B cell (primary cell): ENCODE data around the gene PHLDB3. TPM values are rescaled to one million over a fixed set of nuclear protein-coding genes. Genes with fewer than 3 reads are reported as not detected.

Source experiments
- ATAC-seq: fragments of 200-7000 bp; cut with Tn5 transposase; one replicate; pipeline ENCODE4 v1.10.0; 2021; ENCODE audit warnings: low read depth, mild to moderate bottlenecking, moderate number of reproducible peaks, moderate library complexity
- CTCF ChIA-PET: fragments of 350-600 bp; sonication (Branson Sonifier 250); formaldehyde crosslinking; loops from one replicate; lab custom pipeline; 2021; ENCODE audit warnings: antibody characterized with exemption, inconsistent platforms; lab: Charles Lee
- POLR2A ChIA-PET: fragments of 350-600 bp; sonication (Branson Sonifier 250); formaldehyde crosslinking; loops from one replicate; lab custom pipeline; 2021; ENCODE audit warnings: antibody characterized with exemption; lab: Charles Lee
- DNase-seq: peaks from one replicate; pipeline ENCODE4 v3.0.0; 2013
- H2AFZ ChIP-seq: 2 replicates; pipeline ENCODE4 v1.6.1; 2012; ENCODE audit warnings: mild to moderate bottlenecking, low read depth, low read length; ENCODE audit not compliant: insufficient read depth, poor library complexity, severe bottlenecking
- H3K27ac ChIP-seq, 2 donors: 1 replicate in 1 of 2; 2 replicates in 1 of 2; pipeline ENCODE4 v1.5.1; 2012 to 2013; ENCODE audit warnings: low read length in 2 of 2, mild to moderate bottlenecking in 2 of 2, moderate library complexity in 1 of 2
- H3K27me3 ChIP-seq, 4 experiments: fragments of 200-600 bp in 1 of 4; sonication (generic) in 1 of 4; replicated peaks in 1 of 4; 1 replicate in 2 of 4; 2 replicates in 2 of 4; pipeline versions ENCODE4 v1.6.1 to v1.7.0; 2013 to 2016; ENCODE audit warnings: low read length in 3 of 4, mild to moderate bottlenecking in 2 of 4, mixed read lengths in 1 of 4, moderate library complexity in 1 of 4; ENCODE audit not compliant: insufficient read depth in 4 of 4, control insufficient read depth in 3 of 4; ENCODE audit errors: control extremely low read depth in 1 of 4
- H3K36me3 ChIP-seq, 2 experiments: replicated peaks in 1 of 2; 1 replicate in 1 of 2; 2 replicates in 1 of 2; pipeline versions ENCODE4 v1.6.1 to v1.7.1; 2013; ENCODE audit warnings: low read length in 1 of 2; ENCODE audit not compliant: insufficient read depth in 2 of 2, control insufficient read depth in 1 of 2; ENCODE audit errors: control extremely low read depth in 1 of 2, extremely low read depth in 1 of 2
- H3K4me1 ChIP-seq, 2 donors: fragments of 200-600 bp in 1 of 2; sonication (generic) in 1 of 2; 1 replicate in 1 of 2; 2 replicates in 1 of 2; pipeline versions ENCODE4 v1.5.1 to v1.6.1; 2013 to 2017; ENCODE audit warnings: low read length in 2 of 2; ENCODE audit not compliant: control insufficient read depth in 2 of 2, insufficient read depth in 2 of 2
- H3K4me2 ChIP-seq: replicated peaks from 2 replicates; pipeline ENCODE3; 2012; ENCODE audit warnings: mild to moderate bottlenecking, low read depth, low read length; ENCODE audit not compliant: poor library complexity, severe bottlenecking
- H3K4me3 ChIP-seq, 5 experiments: fragments of 200-600 bp in 1 of 5; sonication (generic) in 1 of 5; 1 replicate in 3 of 5; 2 replicates in 2 of 5; pipeline versions ENCODE4 v1.5.1 to v1.7.0; 2011 to 2016; ENCODE audit warnings: low read length in 4 of 5, mild to moderate bottlenecking in 4 of 5, low read depth in 2 of 5, control low read depth in 1 of 5, moderate library complexity in 1 of 5; ENCODE audit not compliant: insufficient read depth in 1 of 5; ENCODE audit errors: control extremely low read depth in 1 of 5, extremely low read depth in 1 of 5
- H3K79me2 ChIP-seq: fragments of 200-600 bp; sonication (generic); one replicate; pipeline ENCODE4 v1.6.0; 2016; ENCODE audit warnings: low read length; ENCODE audit not compliant: control insufficient read depth, insufficient read depth
- H3K9ac ChIP-seq: fragments of 200-600 bp; sonication (generic); 2 replicates; pipeline ENCODE4 v1.6.1; 2017; ENCODE audit warnings: mild to moderate bottlenecking, low read length, moderate library complexity
- H3K9me3 ChIP-seq, 3 donors: one replicate each; pipeline versions ENCODE4 v1.6.1 to v1.7.1; 2013; ENCODE audit warnings: low read length in 2 of 3; ENCODE audit not compliant: control insufficient read depth in 2 of 3, insufficient read depth in 1 of 3; ENCODE audit errors: control extremely low read depth in 1 of 3
- H4K20me1 ChIP-seq: 2 replicates; pipeline ENCODE4 v1.6.0; 2012; ENCODE audit warnings: mild to moderate bottlenecking, low read length; ENCODE audit not compliant: insufficient read depth, control insufficient read depth, poor library complexity, severe bottlenecking
- H3K27ac Mint-ChIP-seq: one replicate; pipeline ENCODE4 v1.8.0; 2021; ENCODE audit warnings: mixed read lengths
- H3K27me3 Mint-ChIP-seq: one replicate; pipeline ENCODE4 v1.8.0; 2021; ENCODE audit warnings: mixed read lengths
- H3K4me1 Mint-ChIP-seq: one replicate; pipeline ENCODE4 v1.8.0; 2021; ENCODE audit warnings: mixed read lengths
- H3K4me3 Mint-ChIP-seq: one replicate; pipeline ENCODE4 v1.8.0; 2021; ENCODE audit warnings: mixed read lengths
- H3K9me3 Mint-ChIP-seq: one replicate; pipeline ENCODE4 v1.8.0; 2022; ENCODE audit warnings: mixed read lengths; ENCODE audit not compliant: insufficient read depth
- CTCF ChIP-seq: fragments of 200-600 bp; IDR thresholded peaks from one replicate; pipeline ENCODE4 v1.8.0; 2022; ENCODE audit warnings: antibody characterized with exemption, mild to moderate bottlenecking
- EZH2 ChIP-seq: IDR thresholded peaks from 2 replicates; pipeline ENCODE4 v1.6.1; 2012; ENCODE audit warnings: borderline replicate concordance, low read depth, mild to moderate bottlenecking, moderate library complexity, low read length; ENCODE audit not compliant: insufficient read depth, poor library complexity, severe bottlenecking
- WGBS: methylation state at CpG from one replicate; pipeline ENCODE4 v1.1.5; 2013; ENCODE audit warnings: missing lambda C conversion rate; ENCODE audit not compliant: insufficient coverage; 5-methylcytosine and 5-hydroxymethylcytosine counted together
- intact Hi-C: fragments of 100-400 bp; cut with micrococcal nuclease; formaldehyde crosslinking; loops from one replicate; pipeline ENCODE4 v1.10.0; 2022
- polyA plus RNA-seq: library from polyadenylated mRNA; depleted of rRNA; stranded (reverse); fragments of >200 nt; gene quantifications from 2 replicates; pipeline ENCODE4 v1.2.3, GENCODE V29; 2012
- total RNA-seq, 2 donors: library from RNA; stranded (reverse); fragments of 120-200 nt in 1 of 2; gene quantifications; 1 replicate in 1 of 2; 2 replicates in 1 of 2; pipeline versions ENCODE4 v1.2.3 to v1.2.4, GENCODE V29; 2013 to 2022

PHLDB3 gene
- total and polyA plus RNA-seq, 2 donors (not counting 1 experiment from before 2014, with no cell fraction given): 10.2 to 30.7 TPM

- Mint-ChIP-seq H3K9me3 (no peaks in the 10 kb centered on the region), H3K4me3 (peak overlapping the region; percentile 97), H3K27ac (peak overlapping the region; percentile 85), H3K27me3 (peaks cover 4% of the 10 kb centered on the region), H3K4me1 (peaks cover 15% of the 10 kb centered on the region)
- ChIA-PET POLR2A (interaction anchor here (0.5 to 2.1 kb wide), 5 partner anchors 24 to 313 kb away, joined by 3 to 13 read pairs (median 3); partner anchors contain the start of genes PHLDB3 and ZNF575), CTCF (interaction anchor here (0.8 to 3.6 kb wide), 10 partner anchors 9 to 132 kb away, joined by 3 to 21 read pairs (median 8); partner anchors contain the start of genes IRGQ, ZNF575 and ZNF576)
- peaks cover 0 to 12% (median 5%) of the 10 kb centered on the region in 4 experiments for H3K27me3 ChIP-seq
- H3K36me3 ChIP-seq: no peaks in the 10 kb centered on the region
- peak overlapping the region; percentile 96 for H3K4me2 ChIP-seq
- no peaks in the 10 kb centered on the region for H4K20me1 ChIP-seq
- DNase-seq (no peak), ATAC-seq (peak; percentile 25)
- peaks cover 0 to 22% (median 0%) of the 10 kb centered on the region in 3 donors for H3K9me3 ChIP-seq
- 8% methylated on average over 27 of the region's 33 CpGs for WGBS
- H3K4me1 ChIP-seq: peaks cover 8 to 14% of the 10 kb centered on the region in 2 donors
- peak overlapping the region; percentile 84 for H2AFZ ChIP-seq
- peak overlapping the region; percentile 13 to 96 (median 77) for H3K4me3 ChIP-seq
- H3K27ac ChIP-seq: peak overlapping the region; percentile 30 to 40
- TF ChIP-seq EZH2: no peak
- no peak for TF ChIP-seq CTCF
- peak overlapping the region; percentile 82 for H3K9ac ChIP-seq
- intact Hi-C loops: loop anchor here (1.0 to 5.0 kb wide), 2 partner anchors 53 to 155 kb away; partner anchors contain the start of gene ZNF428
- H3K79me2 ChIP-seq: no peaks in the 10 kb centered on the region
These were observed 40.3 kb downstream of the PHLDB3 start for GRCh38 chr19:43464134-43464775.
